ENCODE data around the gene TNRC6A. TPM values are rescaled to one million over a fixed set of nuclear protein-coding genes. Genes with fewer than 3 reads are reported as not detected.
A peak's percentile ranks its signal among the peaks of the same experiment; 100 is the strongest.

The TNRC6A gene
- total and polyA plus RNA-seq, 2 of the 13 experiments (the other 11 are each of a cell fraction or from before 2014, with no cell fraction given) = 30.9 to 43.6 TPM

DNA sequence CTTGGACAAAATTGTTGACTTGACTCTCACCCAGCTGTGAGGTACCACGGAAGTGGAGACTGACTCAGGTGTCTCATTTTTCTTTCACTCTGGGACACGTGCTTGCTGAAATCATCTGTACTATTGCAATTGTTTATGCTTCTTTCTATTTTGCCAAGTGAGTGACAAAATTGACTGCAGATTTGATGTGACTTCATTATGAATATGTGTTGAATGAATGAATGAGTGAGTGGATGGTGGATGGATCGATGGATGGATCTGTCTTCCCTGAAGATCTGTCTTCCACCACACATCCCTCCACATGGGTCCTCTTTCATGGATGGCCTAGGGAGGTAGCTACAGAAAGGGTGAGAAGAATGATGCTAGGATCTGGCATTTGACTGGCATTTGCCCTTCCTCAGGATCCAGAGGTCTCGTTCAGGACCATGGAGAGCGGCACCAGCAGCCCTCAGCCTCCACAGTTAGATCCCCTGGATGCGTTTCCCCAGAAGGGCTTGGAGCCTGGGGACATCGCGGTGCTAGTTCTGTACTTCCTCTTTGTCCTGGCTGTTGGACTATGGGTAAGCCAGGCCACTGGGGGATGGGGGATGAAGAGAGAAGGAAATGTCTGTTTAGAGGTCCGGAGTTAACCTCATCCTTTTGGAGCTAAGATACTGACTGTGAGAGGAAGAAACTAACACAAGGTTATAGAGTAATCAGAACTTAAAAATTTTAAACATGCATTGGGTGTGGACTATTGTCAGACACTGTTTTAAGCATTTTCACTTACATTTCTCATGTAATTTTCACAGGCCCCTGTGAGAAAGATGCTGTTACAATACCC lies 129.0 kb downstream of the TNRC6A start (continued):
- TF ChIP-seq FLYWCH1 (CRISPR knock-in tag; IDR thresholded peaks at IDR 0.05) (no peak), BHLHE40 (IDR thresholded peaks at IDR 0.05; ENCODE audit: low read length) (no peak), HNRNPLL (IDR thresholded peaks at IDR 0.05; ENCODE audit: low read depth, low read length, poor library complexity, severe bottlenecking) (no peak), RFXANK (CRISPR knock-in tag; IDR thresholded peaks at IDR 0.05) (peak; percentile 79; the same call in 1 of the 2 replicates), MIER2 (CRISPR knock-in tag; IDR thresholded peaks at IDR 0.05) (peak; percentile 99), HOXA9 (CRISPR knock-in tag; IDR thresholded peaks at IDR 0.05; ENCODE audit: borderline replicate concordance) (peak; percentile 84), TEAD2 (CRISPR knock-in tag; IDR thresholded peaks at IDR 0.05) (peak; percentile 84; the same call in 1 of the 2 replicates), PAX8 (CRISPR knock-in tag; IDR thresholded peaks at IDR 0.05; ENCODE audit: borderline replicate concordance) (peak; percentile 87; the same call in 1 of the 2 replicates), PHF20 (CRISPR knock-in tag; IDR thresholded peaks at IDR 0.05) (peak; percentile 67; the same call in 1 of the 2 replicates), JDP2 (CRISPR knock-in tag; IDR thresholded peaks at IDR 0.05; ENCODE audit: borderline replicate concordance) (peak; percentile 68; the same call in 1 of the 2 replicates), ZEB1 (IDR thresholded peaks at IDR 0.05; ENCODE audit: insufficient replicate concordance, low read depth) (no peak), SIX4 (CRISPR knock-in tag; IDR thresholded peaks at IDR 0.05) (peak; percentile 81), KMT2A (CRISPR knock-in tag; IDR thresholded peaks at IDR 0.05) (peak; percentile 85), BRD4 (CRISPR knock-in tag; IDR thresholded peaks at IDR 0.05) (no peak), NCOA1 (CRISPR knock-in tag; IDR thresholded peaks at IDR 0.05) (no peak), RFXAP (CRISPR knock-in tag; IDR thresholded peaks at IDR 0.05; ENCODE audit: borderline replicate concordance) (peak; percentile 84; the same call in 1 of the 2 replicates), ZNF235 (CRISPR knock-in tag; IDR thresholded peaks at IDR 0.05; ENCODE audit: borderline replicate concordance) (peak; percentile 92; the same call in 1 of the 2 replicates), MYC (CRISPR knock-in tag; IDR thresholded peaks at IDR 0.05; ENCODE audit: borderline replicate concordance) (peak; percentile 35; the same call in 1 of the 2 replicates), SKIL (CRISPR knock-in tag; IDR thresholded peaks at IDR 0.05; ENCODE audit: borderline replicate concordance) (peak; percentile 71), ZNF331 (CRISPR knock-in tag; IDR thresholded peaks at IDR 0.05) (peak; percentile 96), ARID3A (IDR thresholded peaks at IDR 0.05; ENCODE audit: low read depth, low read length) (no peak), ZNF678 (CRISPR knock-in tag; IDR thresholded peaks at IDR 0.05) (peak; percentile 95), JUNB (CRISPR knock-in tag; IDR thresholded peaks at IDR 0.05; ENCODE audit: borderline replicate concordance) (peak; percentile 65), CBX5 (CRISPR knock-in tag; IDR thresholded peaks at IDR 0.05; ENCODE audit: borderline replicate concordance) (peak; percentile 88; the same call in 1 of the 2 replicates), TBP (CRISPR knock-in tag; IDR thresholded peaks at IDR 0.05) (no peak), THAP8 (CRISPR knock-in tag; IDR thresholded peaks at IDR 0.05; ENCODE audit: borderline replicate concordance) (no peak), PHF5A (CRISPR knock-in tag; IDR thresholded peaks at IDR 0.05; ENCODE audit: low read depth, unreplicated experiment) (no peak)
